ENCODE measurements around the gene BEST1. TPM values are rescaled to one million over a fixed set of nuclear protein-coding genes. Genes with fewer than 3 reads are reported as not detected.

Gene BEST1
- total and polyA plus RNA-seq, 2 donors (not counting 3 experiments of a cell fraction or from before 2014, with no cell fraction given) = 0.04 TPM; not detected in 1

- FAIRE-seq = no peak
- H4K20me1 ChIP-seq (replicated peaks; ENCODE audit: control insufficient read depth, extremely low read depth, insufficient read depth, low read length) = no peaks in the 10 kb centered on the region
- no peak overlapping the region for H3K4me3 ChIP-seq (replicated peaks in 1 of 3; ENCODE audit: insufficient read depth in 1 of 3, low read depth in 1 of 3, low read length in 3 of 3)
- H3K9ac ChIP-seq (replicated peaks; ENCODE audit: extremely low read depth, insufficient read depth, low read length) = no peak overlapping the region
- no TSS peak for BruUV-seq (replicated peaks)
- no peaks in the 10 kb centered on the region for H3K27me3 ChIP-seq (ENCODE audit: control insufficient read depth in 2 of 2, insufficient read depth in 2 of 2, low read length in 2 of 2)
- POLR2A ChIA-PET = no interaction called here
- no peaks in the 10 kb centered on the region for H3K36me3 ChIP-seq (ENCODE audit: control insufficient read depth in 2 of 2, extremely low read depth in 1 of 2, insufficient read depth in 2 of 2, low read length in 2 of 2)
- H3K9me1 ChIP-seq (replicated peaks; ENCODE audit: control insufficient read depth, extremely low read depth, insufficient read depth, low read length) = no peaks in the 10 kb centered on the region
- intact Hi-C loops (cut with micrococcal nuclease) = no loop called here
- no peak for TF ChIP-seq FOS (IDR thresholded peaks at IDR 0.05; ENCODE audit: borderline replicate concordance, insufficient read depth, low read length)
- TF ChIP-seq JUN (IDR thresholded peaks at IDR 0.05; ENCODE audit: borderline replicate concordance, insufficient read depth, insufficient read length, low read depth) = no peak
- TF ChIP-seq POLR2A (IDR thresholded peaks at IDR 0.05; ENCODE audit: low read depth, low read length) = no peak
- TF ChIP-seq, protein P1, sequence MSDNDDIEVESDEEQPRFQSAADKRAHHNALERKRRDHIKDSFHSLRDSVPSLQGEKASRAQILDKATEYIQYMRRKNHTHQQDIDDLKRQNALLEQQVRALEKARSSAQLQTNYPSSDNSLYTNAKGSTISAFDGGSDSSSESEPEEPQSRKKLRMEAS (IDR thresholded peaks at IDR 0.05; ENCODE audit: insufficient read depth, insufficient read length) = no peak
- TF ChIP-seq MYC (IDR thresholded peaks at IDR 0.05; ENCODE audit: low read depth, low read length) = no peak
- TF ChIP-seq CTCF (IDR thresholded peaks at IDR 0.05; ENCODE audit: extremely low read depth in 1 of 2, insufficient read depth in 1 of 2, low read depth in 1 of 2, low read length in 2 of 2) = no peak
- no peak for TF ChIP-seq EZH2 (IDR thresholded peaks at IDR 0.05; ENCODE audit: borderline replicate concordance, low read depth, low read length, severe bottlenecking)
- no peak for TF ChIP-seq GATA2 (IDR thresholded peaks at IDR 0.05; ENCODE audit: insufficient read depth, insufficient read length, low read depth, low read length)
- no peak for TF ChIP-seq POLR2AphosphoS5 (IDR thresholded peaks at IDR 0.05; ENCODE audit: insufficient read depth, low read depth, low read length)
- H3K27ac ChIP-seq (ENCODE audit: insufficient read depth, low read depth, low read length) = no peak overlapping the region
- no peaks in the 10 kb centered on the region for H3K9me3 ChIP-seq (replicated peaks; ENCODE audit: control insufficient read depth, insufficient read depth, low read length)
- CTCF ChIA-PET = interaction anchor here (1.2 to 16.0 kb wide), 7 partner anchors 12 to 206 kb away, joined by 3 to 416 read pairs (median 127); no protein-coding TSS in a partner anchor
- no peaks in the 10 kb centered on the region for H3K79me2 ChIP-seq (ENCODE audit: control insufficient read depth, insufficient read depth, low read length)
- dilution Hi-C loops (cut with MboI; ENCODE audit: extremely low pct_ligation_motif_present, low sequenced_read_pairs) = no loop called here
- DNase-seq (ENCODE audit: low read depth, low spot score) = no peak
- H3K4me2 ChIP-seq (ENCODE audit: insufficient read depth, low read length) = no peak overlapping the region
- H2AFZ ChIP-seq (ENCODE audit: low read depth, low read length) = no peak overlapping the region
- no peaks in the 10 kb centered on the region for H3K4me1 ChIP-seq (ENCODE audit: control insufficient read depth, extremely low read depth, insufficient read depth, low read length)
These were observed 47.8 kb upstream of the BEST1 start for GRCh38 chr11:61902313-61902712.
